ENCODE data around the gene NMRK2.

GRCh38 chr19:3897936-3898335 is 34.9 kb upstream of the NMRK2 start:
- TF ChIP-seq POLR2AphosphoS5 (IDR thresholded peaks at IDR 0.05; ENCODE audit: borderline replicate concordance, low read depth, low read length): no peak
- TF ChIP-seq EZH2 (IDR thresholded peaks at IDR 0.05): no peak
